C4-2B (cell line): ENCODE measurements around the gene PRSS3.

Experiments used
- CTCF ChIP-seq: fragments of 450-650 bp; conservative IDR thresholded peaks from 2 replicates; pipeline ENCODE4 v1.5.1; 2017; ENCODE audit warnings: mild to moderate bottlenecking
- ZFX ChIP-seq: fragments of 450-650 bp; IDR thresholded peaks from 2 replicates; pipeline ENCODE4 v1.6.1; 2017

GRCh38 chr9:33786681-33787080 is 8.7 kb upstream of the PRSS3 start:
- TF ChIP-seq CTCF (no peak), ZFX (no peak)
